GM12801 (cell line): Measurements from ENCODE around the gene ZFPM1.

Experiments used
- CTCF ChIP-seq: IDR thresholded peaks from one replicate; pipeline ENCODE4 v1.5.1; 2011; ENCODE audit warnings: control low read depth; ENCODE audit not compliant: insufficient read length; ENCODE audit errors: extremely low read depth

Gene ZFPM1

GRCh38 chr16:88415381-88415705 is 37.7 kb upstream of the ZFPM1 start:
- TF ChIP-seq CTCF = no peak

GRCh38 chr16:88415713-88416323 is 37.3 kb upstream of the ZFPM1 start:
- no peak for TF ChIP-seq CTCF

DNA sequence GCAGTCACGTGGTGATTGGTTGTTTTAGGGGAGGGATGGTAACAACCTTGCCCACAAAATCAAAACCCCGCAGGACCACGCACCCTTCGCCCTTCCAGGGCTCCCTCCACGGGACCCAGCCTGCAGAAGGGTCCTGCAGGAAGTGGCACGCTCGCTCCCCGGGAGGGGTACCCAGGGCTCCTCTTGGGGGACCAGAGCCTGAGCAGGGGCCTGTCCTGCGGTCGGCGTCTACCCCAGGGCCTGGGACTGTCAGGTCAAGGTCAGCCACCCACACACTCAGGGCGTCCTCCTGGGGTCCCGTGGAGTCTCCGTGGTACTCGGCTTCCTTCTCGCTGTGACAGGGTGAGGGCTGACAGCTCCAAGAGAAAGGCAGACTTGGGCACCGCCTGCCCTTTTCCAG is 36.4 kb upstream of the ZFPM1 start:
- TF ChIP-seq CTCF = no peak

- no peak for TF ChIP-seq CTCF
Observed at GRCh38 chr16:88417684-88418476, 35.2 kb upstream of the ZFPM1 start.

GRCh38 chr16:88418869-88419268 is 34.2 kb upstream of the ZFPM1 start:
- TF ChIP-seq CTCF = no peak

DNA sequence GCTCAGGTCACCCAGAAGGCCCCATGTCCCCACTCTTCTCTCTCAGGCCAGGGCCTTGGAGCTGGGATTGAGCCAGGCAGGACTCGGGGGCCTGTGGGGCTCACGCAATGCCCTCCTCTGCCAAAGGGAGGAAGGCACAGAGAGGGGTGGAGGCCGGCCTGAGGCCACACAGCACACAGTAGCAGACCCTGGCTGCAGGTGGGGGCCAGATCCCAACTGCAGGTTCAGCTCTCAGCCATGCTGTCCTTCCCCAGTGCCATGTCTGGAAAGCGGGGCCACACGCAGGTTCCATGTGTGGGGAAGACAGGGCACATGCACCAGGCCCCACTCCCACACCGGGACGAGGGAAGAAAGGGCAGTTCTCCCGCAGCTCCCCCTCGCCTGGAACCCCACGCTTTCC is 33.3 kb upstream of the ZFPM1 start:
- no peak for TF ChIP-seq CTCF

DNA sequence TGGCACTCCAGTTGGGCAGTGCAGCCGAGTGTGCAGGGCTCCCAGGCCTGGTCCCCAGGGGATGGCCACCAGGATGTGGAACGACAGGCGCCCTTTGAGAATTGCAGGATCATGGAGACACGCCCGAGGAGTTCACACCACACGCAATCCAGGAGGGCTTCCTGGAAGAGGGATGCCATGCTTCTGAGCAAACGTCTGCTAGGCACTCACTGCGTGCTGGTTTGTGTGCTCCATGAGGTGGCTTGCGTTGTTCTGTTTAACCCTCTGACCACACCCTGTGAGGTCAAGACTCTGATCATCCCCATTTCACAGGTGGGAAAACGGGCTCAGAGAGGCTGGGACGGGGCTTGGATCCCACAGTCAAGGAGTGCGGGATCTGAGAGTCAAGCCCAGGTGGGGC is 32.6 kb upstream of the ZFPM1 start:
- no peak for TF ChIP-seq CTCF
